DOHH2 (cell line): ENCODE data around the gene GLRA3.

Experiments
- EZH2phosphoT487 ChIP-seq: fragments of 200-600 bp; sonication (generic); IDR thresholded peaks from 2 replicates; pipeline ENCODE4 v1.6.1; 2017; ENCODE audit warnings: borderline replicate concordance, mild to moderate bottlenecking, antibody characterized with exemption, low read length, moderate library complexity, mixed read lengths
- TF ChIP-seq, protein P1 (sequence below): fragments of 200-600 bp; sonication (generic); IDR thresholded peaks from one replicate; pipeline ENCODE4 v1.5.1; 2014; ENCODE audit warnings: antibody characterized with exemption, mild to moderate bottlenecking, low read depth, low read length; ENCODE audit not compliant: poor library complexity, severe bottlenecking

DNA sequence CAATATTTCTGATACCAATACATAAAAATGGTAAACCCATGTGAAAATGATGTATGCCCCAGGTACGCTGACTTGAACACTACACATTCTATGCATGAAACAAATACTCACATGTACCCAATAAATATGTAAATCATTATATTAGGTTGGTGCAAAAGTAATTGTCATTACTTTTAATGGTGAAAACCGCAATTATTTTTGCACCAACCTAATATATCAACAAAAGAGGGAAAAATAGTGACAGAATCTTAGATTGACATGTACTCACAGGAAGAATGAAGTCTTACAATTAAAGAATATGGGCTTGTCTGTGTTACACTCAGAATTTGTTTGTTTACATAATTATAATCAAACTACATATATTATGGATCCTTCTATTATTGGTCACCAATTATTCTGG, 82.3 kb downstream of the GLRA3 start:
- TF ChIP-seq, protein P1, sequence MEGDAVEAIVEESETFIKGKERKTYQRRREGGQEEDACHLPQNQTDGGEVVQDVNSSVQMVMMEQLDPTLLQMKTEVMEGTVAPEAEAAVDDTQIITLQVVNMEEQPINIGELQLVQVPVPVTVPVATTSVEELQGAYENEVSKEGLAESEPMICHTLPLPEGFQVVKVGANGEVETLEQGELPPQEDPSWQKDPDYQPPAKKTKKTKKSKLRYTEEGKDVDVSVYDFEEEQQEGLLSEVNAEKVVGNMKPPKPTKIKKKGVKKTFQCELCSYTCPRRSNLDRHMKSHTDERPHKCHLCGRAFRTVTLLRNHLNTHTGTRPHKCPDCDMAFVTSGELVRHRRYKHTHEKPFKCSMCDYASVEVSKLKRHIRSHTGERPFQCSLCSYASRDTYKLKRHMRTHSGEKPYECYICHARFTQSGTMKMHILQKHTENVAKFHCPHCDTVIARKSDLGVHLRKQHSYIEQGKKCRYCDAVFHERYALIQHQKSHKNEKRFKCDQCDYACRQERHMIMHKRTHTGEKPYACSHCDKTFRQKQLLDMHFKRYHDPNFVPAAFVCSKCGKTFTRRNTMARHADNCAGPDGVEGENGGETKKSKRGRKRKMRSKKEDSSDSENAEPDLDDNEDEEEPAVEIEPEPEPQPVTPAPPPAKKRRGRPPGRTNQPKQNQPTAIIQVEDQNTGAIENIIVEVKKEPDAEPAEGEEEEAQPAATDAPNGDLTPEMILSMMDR = no peak
- TF ChIP-seq EZH2phosphoT487 = no peak
